IMR-90 (cell line): Measurements from ENCODE around the gene FOXK1. TPM values are rescaled to one million over a fixed set of nuclear protein-coding genes. Genes with fewer than 3 reads are reported as not detected.

Experiments used
- ATAC-seq: fragments of 200-7000 bp; cut with Tn5 transposase; 2 replicates; pipeline ENCODE4 v1.9.1; 2020; ENCODE audit warnings: low read depth, mild to moderate bottlenecking, moderate library complexity
- BruUV-seq: library from RNA; stranded (reverse); fragments of 400-500 nt; replicated peaks from 2 replicates; lab custom pipeline; 2021; lab: Mats Ljungman, UMichigan
- CTCF ChIA-PET: fragments of 300-600 bp; formaldehyde crosslinking; extraction: SDS; loops from one replicate; lab custom pipeline; 2021; ENCODE audit warnings: antibody characterized with exemption; lab: Yijun Ruan, JAX
- POLR2A ChIA-PET: fragments of 300-600 bp; sonication (Branson Sonifier 250); formaldehyde crosslinking; loops from one replicate; lab custom pipeline; 2022; ENCODE audit warnings: antibody characterized with exemption; ENCODE audit not compliant: unreplicated experiment; lab: Charles Lee
- DNase-seq: peaks from one replicate; pipeline ENCODE4 v3.0.0; 2013
- H2AFZ ChIP-seq: replicated peaks from 2 replicates; pipeline ENCODE3; 2013; ENCODE audit warnings: low read length, mild to moderate bottlenecking; ENCODE audit not compliant: poor library complexity
- H2AK5ac ChIP-seq: 2 replicates; pipeline ENCODE4 v1.6.1; 2013; ENCODE audit warnings: low read depth, low read length, inconsistent platforms
- H2AK9ac ChIP-seq: replicated peaks from 2 replicates; pipeline ENCODE3; 2013; ENCODE audit warnings: mild to moderate bottlenecking, low read depth, low read length, moderate library complexity; ENCODE audit not compliant: poor library complexity
- H2BK120ac ChIP-seq: 2 replicates; pipeline ENCODE4 v1.6.1; 2013; ENCODE audit warnings: low read depth, low read length, inconsistent platforms
- H2BK15ac ChIP-seq: 3 replicates; pipeline ENCODE4 v1.6.1; 2013; ENCODE audit warnings: low read depth, low read length, inconsistent platforms
- H2BK20ac ChIP-seq: 2 replicates; pipeline ENCODE4 v1.6.1; 2013; ENCODE audit warnings: low read depth, mild to moderate bottlenecking, inconsistent platforms, low read length, moderate library complexity
- H2BK5ac ChIP-seq: 2 replicates; pipeline ENCODE4 v1.6.1; 2013; ENCODE audit warnings: mild to moderate bottlenecking, low read depth, low read length, inconsistent platforms; ENCODE audit not compliant: poor library complexity, severe bottlenecking
- H3K14ac ChIP-seq: replicated peaks from 2 replicates; pipeline ENCODE4 v1.6.1; 2013; ENCODE audit warnings: low read depth, low read length, inconsistent platforms
- H3K18ac ChIP-seq: 2 replicates; pipeline ENCODE4 v1.6.1; 2013; ENCODE audit warnings: low read depth, low read length, control low read depth
- H3K23ac ChIP-seq: 2 replicates; pipeline ENCODE4 v1.6.1; 2013; ENCODE audit warnings: low read depth, low read length, inconsistent platforms
- H3K27ac ChIP-seq: 2 replicates; pipeline ENCODE4 v1.5.1; 2013; ENCODE audit warnings: mild to moderate bottlenecking, control low read depth, low read length; ENCODE audit not compliant: insufficient read depth
- H3K27me3 ChIP-seq: 2 replicates; pipeline ENCODE4 v1.6.1; 2013; ENCODE audit warnings: low read length; ENCODE audit not compliant: control insufficient read depth, insufficient read depth
- H3K36me3 ChIP-seq: 2 replicates; pipeline ENCODE4 v1.6.1; 2013; ENCODE audit warnings: low read length, mixed read lengths; ENCODE audit not compliant: control insufficient read depth, insufficient read depth
- H3K4ac ChIP-seq: 2 replicates; pipeline ENCODE4 v1.6.1; 2013; ENCODE audit warnings: low read depth, low read length, inconsistent platforms
- H3K4me1 ChIP-seq: 2 replicates; pipeline ENCODE4 v1.6.1; 2013; ENCODE audit warnings: low read length, mixed read lengths; ENCODE audit not compliant: control insufficient read depth, insufficient read depth
- H3K4me2 ChIP-seq: 2 replicates; pipeline ENCODE4 v1.6.1; 2013; ENCODE audit warnings: low read depth, mild to moderate bottlenecking, control low read depth, low read length, moderate library complexity
- H3K4me3 ChIP-seq: 2 replicates; pipeline ENCODE4 v1.5.1; 2013; ENCODE audit warnings: low read depth, mild to moderate bottlenecking, control low read depth, low read length, moderate library complexity; ENCODE audit not compliant: insufficient read depth
- H3K56ac ChIP-seq: 2 replicates; pipeline ENCODE4 v1.6.1; 2013; ENCODE audit warnings: low read length, inconsistent platforms; ENCODE audit not compliant: insufficient read depth; ENCODE audit errors: extremely low read depth
- H3K79me1 ChIP-seq, 2 experiments: 2 replicates each; pipeline ENCODE4 v1.6.1; 2013; ENCODE audit warnings: low read length in 2 of 2, inconsistent platforms in 1 of 2, low read depth in 1 of 2
- H3K9ac ChIP-seq: 2 replicates; pipeline ENCODE4 v1.6.1; 2013; ENCODE audit warnings: low read depth, low read length, control low read depth
- H3K9me1 ChIP-seq: 2 replicates; pipeline ENCODE4 v1.6.1; 2013; ENCODE audit warnings: low read length, inconsistent platforms; ENCODE audit not compliant: insufficient read depth
- H3K9me3 ChIP-seq: 2 replicates; pipeline ENCODE4 v1.6.1; 2013; ENCODE audit warnings: low read length; ENCODE audit not compliant: control insufficient read depth, insufficient read depth
- H4K20me1 ChIP-seq: 2 replicates; pipeline ENCODE4 v1.6.1; 2013; ENCODE audit warnings: low read length, inconsistent platforms; ENCODE audit not compliant: insufficient read depth
- H4K5ac ChIP-seq: 2 replicates; pipeline ENCODE4 v1.6.1; 2013; ENCODE audit warnings: mild to moderate bottlenecking, low read depth, low read length, control low read depth
- H4K8ac ChIP-seq, 2 experiments: 2 replicates each; pipeline ENCODE4 v1.6.1; 2013; ENCODE audit warnings: low read depth in 2 of 2, low read length in 2 of 2, control low read depth in 1 of 2, inconsistent platforms in 1 of 2
- H4K91ac ChIP-seq: 2 replicates; pipeline ENCODE4 v1.6.1; 2013; ENCODE audit warnings: low read depth, low read length, inconsistent platforms; ENCODE audit not compliant: insufficient read depth
- BHLHE40 ChIP-seq: fragments of 150-350 bp; IDR thresholded peaks from 2 replicates; pipeline ENCODE4 v1.6.1; 2016; ENCODE audit warnings: mild to moderate bottlenecking, low read depth, low read length
- FOS ChIP-seq: fragments of 150-350 bp; IDR thresholded peaks from 2 replicates; pipeline ENCODE4 v1.6.1; 2016; ENCODE audit warnings: low read depth, low read length
- MAZ ChIP-seq: IDR thresholded peaks from 2 replicates; pipeline ENCODE4 v1.6.1; 2012; ENCODE audit warnings: low read depth, mild to moderate bottlenecking, low read length, improper control_type of control experiment, moderate library complexity, borderline replicate concordance
- MXI1 ChIP-seq: IDR thresholded peaks from 2 replicates; pipeline ENCODE4 v1.6.1; 2012; ENCODE audit warnings: low read depth, mild to moderate bottlenecking, low read length, moderate library complexity, borderline replicate concordance
- NFE2L2 ChIP-seq: fragments of 150-350 bp; IDR thresholded peaks from 2 replicates; pipeline ENCODE4 v1.6.1; 2016; ENCODE audit warnings: low read depth, mild to moderate bottlenecking, low read length
- RAD21 ChIP-seq: IDR thresholded peaks from 2 replicates; pipeline ENCODE4 v1.6.1; 2012; ENCODE audit warnings: low read length, improper control_type of control experiment
- RCOR1 ChIP-seq: IDR thresholded peaks from 2 replicates; pipeline ENCODE4 v1.6.1; 2012; ENCODE audit warnings: mild to moderate bottlenecking, low read length, improper control_type of control experiment; ENCODE audit not compliant: insufficient replicate concordance
- RFX5 ChIP-seq: IDR thresholded peaks from 2 replicates; pipeline ENCODE4 v1.8.0; 2012; ENCODE audit warnings: low read depth, mild to moderate bottlenecking, low read length, moderate library complexity
- WGBS, 2 experiments: methylation state at CpG; one replicate each; pipeline versions ENCODE4 v1.1.5 to v1.1.7; 2013; ENCODE audit warnings: missing lambda C conversion rate in 2 of 2; ENCODE audit not compliant: insufficient read length in 1 of 2; ENCODE audit errors: extremely low coverage in 2 of 2; 5-methylcytosine and 5-hydroxymethylcytosine counted together
- dilution Hi-C: fragments of 300-500 bp; cut with HindIII; formaldehyde crosslinking; loops from one replicate; pipeline ENCODE4 v1.14.3; 2018; ENCODE audit warnings: low sequenced_read_pairs; ENCODE audit not compliant: unreplicated experiment
- in situ Hi-C: fragments of 300-500 bp; cut with MboI; formaldehyde crosslinking; loops from 3 replicates; pipeline ENCODE4 v1.14.3; 2019; ENCODE audit warnings: low sequenced_read_pairs, inconsistent platforms, mixed read lengths
- intact Hi-C: fragments of 100-400 bp; cut with micrococcal nuclease; formaldehyde crosslinking; loops from 2 replicates; pipeline ENCODE4 v1.10.0; 2022
- polyA plus RNA-seq, 3 experiments: library from polyadenylated mRNA; depleted of rRNA; stranded (reverse); fragments of >200 nt; gene quantifications; 2 replicates each; pipeline ENCODE4 v1.2.3, GENCODE V29; 2012; ENCODE audit warnings: low replicate concordance in 1 of 3
- total RNA-seq: library from RNA; depleted of rRNA; stranded (reverse); fragments of >200 nt; gene quantifications from 2 replicates; pipeline ENCODE4 v1.2.3, GENCODE V29; 2012
- TF ChIP-seq, protein P1 (sequence below): fragments of 150-350 bp; IDR thresholded peaks from 2 replicates; pipeline ENCODE4 v1.6.1; 2016; ENCODE audit warnings: low read depth, mild to moderate bottlenecking, low read length, moderate library complexity, borderline replicate concordance
- TF ChIP-seq, protein P2 (sequence below): fragments of 150-350 bp; IDR thresholded peaks from 2 replicates; pipeline ENCODE4 v1.6.1; 2017; ENCODE audit warnings: mild to moderate bottlenecking, antibody characterized with exemption, low read length, low read depth

The FOXK1 gene
- total and polyA plus RNA-seq, 2 of the 4 experiments (the other 2 are of a cell fraction), result 4.3 to 8.8 TPM

DNA sequence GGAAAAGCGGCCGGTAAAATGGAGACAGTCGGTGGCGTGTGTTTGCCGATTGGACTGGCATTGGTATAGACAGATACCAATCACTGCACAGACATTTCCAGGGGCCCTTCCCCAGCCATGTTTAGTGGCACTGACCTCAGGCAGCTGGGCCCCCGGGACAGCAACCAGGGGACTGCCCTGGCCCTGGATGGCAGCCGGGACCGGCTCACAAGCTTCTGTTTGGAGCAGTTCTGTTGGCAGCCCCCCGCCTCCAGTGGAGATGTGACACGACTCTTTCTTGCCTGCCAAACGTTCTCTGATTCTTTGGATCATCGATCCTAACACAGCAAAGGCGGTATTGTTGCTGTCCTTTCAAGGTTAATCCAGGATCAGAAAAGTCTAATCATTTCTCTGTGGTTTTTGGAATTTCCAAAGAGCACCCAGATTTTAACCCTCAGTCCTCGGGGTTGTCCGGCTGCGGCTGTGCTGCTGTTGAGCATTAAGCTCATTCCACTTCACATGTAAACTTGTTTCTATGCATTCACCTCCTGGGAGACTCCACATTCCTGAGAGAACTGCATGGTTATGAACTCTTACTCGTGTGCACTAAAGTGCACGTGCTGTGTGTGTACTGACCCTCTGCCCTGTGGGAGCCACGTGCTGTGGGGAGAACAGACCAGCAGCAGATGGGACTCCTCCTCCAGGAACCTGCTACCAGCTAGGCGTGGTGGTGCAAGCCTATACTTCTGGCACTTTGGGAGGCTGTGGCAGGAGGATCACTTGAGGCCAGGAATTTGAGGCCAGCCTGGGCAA, 46.0 kb downstream of the FOXK1 start:
- Histone ChIP-seq H2BK120ac (no peak overlapping the region), H3K4me2 (no peak overlapping the region), H3K9me1 (peaks cover 23% of the 10 kb centered on the region), H3K18ac (no peak overlapping the region), H2BK20ac (no peak overlapping the region), H2AFZ (no peak overlapping the region), H4K8ac (no peak overlapping the region), H3K4me3 (no peak overlapping the region), H2AK9ac (no peak overlapping the region), H3K9me3 (no peaks in the 10 kb centered on the region), H3K27me3 (no peaks in the 10 kb centered on the region), H2BK5ac (no peak overlapping the region), H3K23ac (no peak overlapping the region), H3K9ac (no peak overlapping the region), H3K27ac (no peak overlapping the region), H4K5ac (no peak overlapping the region), H3K36me3 (peaks cover 29% of the 10 kb centered on the region), H2BK15ac (no peak overlapping the region), H3K14ac (no peak overlapping the region), H3K4ac (no peak overlapping the region), H2AK5ac (no peak overlapping the region), H3K4me1 (peaks cover 12% of the 10 kb centered on the region), H4K20me1 (peaks cover 45% of the 10 kb centered on the region), H3K56ac (no peak overlapping the region), H3K79me1 (peaks cover 21 to 87% of the 10 kb centered on the region in 2 experiments), H4K91ac (no peak overlapping the region)
- ATAC-seq (no peak), DNase-seq (no peak)
- 86% methylated on average over 12 of the region's 20 CpGs; no CpG with 5 or more reads in 1 of the 2 experiments for WGBS, 2 experiments
- intact Hi-C loops, result no loop called here
- dilution Hi-C loops, result no loop called here
- no peak for TF ChIP-seq MAZ
- TF ChIP-seq RFX5, result no peak
- no peak for TF ChIP-seq FOS
- TF ChIP-seq RAD21, result no peak
- no peak for TF ChIP-seq MXI1
- no peak for TF ChIP-seq RCOR1
- TF ChIP-seq, protein P1, sequence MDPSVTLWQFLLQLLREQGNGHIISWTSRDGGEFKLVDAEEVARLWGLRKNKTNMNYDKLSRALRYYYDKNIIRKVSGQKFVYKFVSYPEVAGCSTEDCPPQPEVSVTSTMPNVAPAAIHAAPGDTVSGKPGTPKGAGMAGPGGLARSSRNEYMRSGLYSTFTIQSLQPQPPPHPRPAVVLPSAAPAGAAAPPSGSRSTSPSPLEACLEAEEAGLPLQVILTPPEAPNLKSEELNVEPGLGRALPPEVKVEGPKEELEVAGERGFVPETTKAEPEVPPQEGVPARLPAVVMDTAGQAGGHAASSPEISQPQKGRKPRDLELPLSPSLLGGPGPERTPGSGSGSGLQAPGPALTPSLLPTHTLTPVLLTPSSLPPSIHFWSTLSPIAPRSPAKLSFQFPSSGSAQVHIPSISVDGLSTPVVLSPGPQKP, result no peak
- TF ChIP-seq NFE2L2, result no peak
- no peak for TF ChIP-seq BHLHE40
- TF ChIP-seq, protein P2, sequence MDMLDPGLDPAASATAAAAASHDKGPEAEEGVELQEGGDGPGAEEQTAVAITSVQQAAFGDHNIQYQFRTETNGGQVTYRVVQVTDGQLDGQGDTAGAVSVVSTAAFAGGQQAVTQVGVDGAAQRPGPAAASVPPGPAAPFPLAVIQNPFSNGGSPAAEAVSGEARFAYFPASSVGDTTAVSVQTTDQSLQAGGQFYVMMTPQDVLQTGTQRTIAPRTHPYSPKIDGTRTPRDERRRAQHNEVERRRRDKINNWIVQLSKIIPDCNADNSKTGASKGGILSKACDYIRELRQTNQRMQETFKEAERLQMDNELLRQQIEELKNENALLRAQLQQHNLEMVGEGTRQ, result no peak
- ChIA-PET CTCF (no interaction called here), POLR2A (no interaction called here)
- no TSS peak for BruUV-seq
- in situ Hi-C loops, result no loop called here
